ENCODE measurements around the gene KRT40.
A peak's percentile ranks its signal among the peaks of the same experiment; 100 is the strongest.
"Not testable (repeated sequence)": the region's sequence is repeated elsewhere in the genome, so short reads cannot be mapped to it uniquely, and the experiment has no call there.

Gene KRT40

GRCh38 chr17:40984226-40984625 lies at the start of gene KRT40:
KRT40 (minus strand) TSS chr17:40984326; CDS start chr17:40984273, 53 bp downstream.
- DNase-seq, result no peak

- no peak for DNase-seq
These were observed 45.6 kb upstream of the KRT40 start, which contains the start of gene KRTAP1-4 for GRCh38 chr17:41029633-41030245. KRTAP1-4 (minus strand) TSS chr17:41030195; CDS start chr17:41030078, 117 bp downstream.

GRCh38 chr17:41026715-41027471 lies 42.8 kb upstream of the KRT40 start, which contains the start of gene KRTAP1-5:
KRTAP1-5 (minus strand) TSS chr17:41027208; CDS start chr17:41027155, 53 bp downstream.
- DNase-seq, result no peak

- DNase-seq, result no peak
These were observed 40.6 kb upstream of the KRT40 start for GRCh38 chr17:41024697-41025096.

- no peak for DNase-seq
These were observed 36.2 kb upstream of the KRT40 start for GRCh38 chr17:41020336-41020735.

GRCh38 chr17:41019415-41019814 lies 35.3 kb upstream of the KRT40 start:
- DNase-seq, result no peak

- DNase-seq, result no peak
These were observed 34.4 kb upstream of the KRT40 start for GRCh38 chr17:41018541-41018940.

GRCh38 chr17:41016578-41017215 lies 32.6 kb upstream of the KRT40 start:
- no peak for DNase-seq

- no peak for DNase-seq
These were observed 31.3 kb upstream of the KRT40 start for GRCh38 chr17:41015454-41015853.

GRCh38 chr17:41013606-41014005 lies 29.5 kb upstream of the KRT40 start:
- DNase-seq, result no peak

- no peak for DNase-seq
These were observed 29.1 kb upstream of the KRT40 start for GRCh38 chr17:41013181-41013580.

- DNase-seq, result no peak
These were observed 28.4 kb upstream of the KRT40 start for GRCh38 chr17:41012326-41013120.

- no peak for DNase-seq
These were observed 26.3 kb upstream of the KRT40 start for GRCh38 chr17:41010441-41010840.

GRCh38 chr17:41009936-41010335 lies 25.8 kb upstream of the KRT40 start:
- no peak for DNase-seq

- DNase-seq, result peak; percentile 46
These were observed 25.2 kb upstream of the KRT40 start for GRCh38 chr17:41009301-41009760.

GRCh38 chr17:41008811-41009210 lies 24.7 kb upstream of the KRT40 start, which contains the start of gene KRTAP3-1:
KRTAP3-1 (minus strand) TSS chr17:41009128; CDS start chr17:41009074, 54 bp downstream.
- DNase-seq, result peak; percentile 83

- peak; percentile 50 for DNase-seq
These were observed 20.3 kb upstream of the KRT40 start for GRCh38 chr17:41004397-41004796.

GRCh38 chr17:41003926-41004325 lies 19.8 kb upstream of the KRT40 start:
- no peak for DNase-seq

- no peak for DNase-seq
These were observed 18.7 kb upstream of the KRT40 start for GRCh38 chr17:41002814-41003213.

GRCh38 chr17:41001795-41002194 lies 17.7 kb upstream of the KRT40 start:
- DNase-seq, result no peak

- DNase-seq, result not testable (repeated sequence)
These were observed 15.4 kb upstream of the KRT40 start, which contains the start of gene KRTAP3-2 for GRCh38 chr17:40999563-40999962. KRTAP3-2 (minus strand) TSS chr17:40999906; CDS start chr17:40999853, 53 bp downstream.

GRCh38 chr17:40997361-40997760 lies 13.2 kb upstream of the KRT40 start:
- DNase-seq, result no peak

- no peak for DNase-seq
These were observed 12.7 kb upstream of the KRT40 start for GRCh38 chr17:40996829-40997228.

Data from NCI-H510A (cell line).